HG02588 (cell line): Measurements from ENCODE around the gene GTF2A2.
"Not testable (repeated sequence)": the region's sequence is repeated elsewhere in the genome, so short reads cannot be mapped to it uniquely, and the experiment has no call there.

Experiments used
- ATAC-seq: cut with Tn5 transposase; IDR thresholded peaks from one replicate; pipeline ENCODE4 v1.9.1; 2021; ENCODE audit warnings: mild to moderate bottlenecking, moderate library complexity; ENCODE audit not compliant: unreplicated experiment

Gene GTF2A2

DNA sequence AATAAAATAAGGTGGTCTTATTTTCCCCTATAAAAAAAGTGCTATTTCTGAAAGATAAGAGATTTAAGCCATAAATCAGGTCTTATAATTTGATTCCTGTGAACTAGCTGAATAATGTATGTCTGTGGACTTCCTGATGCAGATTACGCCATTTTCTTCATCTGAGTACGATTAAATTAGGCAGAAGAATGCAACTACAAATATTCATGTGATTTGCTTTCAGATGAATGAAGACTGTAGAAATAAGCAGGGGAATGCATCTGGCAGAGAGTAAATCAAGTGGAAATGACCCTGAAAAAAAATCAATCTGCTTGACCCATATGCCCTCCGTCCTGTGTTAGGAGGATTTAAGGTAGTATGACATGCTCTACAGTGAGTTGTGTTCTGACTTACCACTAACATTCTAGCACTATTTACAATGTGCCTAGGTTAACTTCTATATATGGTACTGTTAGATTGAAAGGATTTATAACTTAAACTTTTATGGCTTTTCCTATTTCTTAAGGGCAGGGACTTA lies 17.1 kb upstream of the GTF2A2 start:
- no peak for ATAC-seq

DNA sequence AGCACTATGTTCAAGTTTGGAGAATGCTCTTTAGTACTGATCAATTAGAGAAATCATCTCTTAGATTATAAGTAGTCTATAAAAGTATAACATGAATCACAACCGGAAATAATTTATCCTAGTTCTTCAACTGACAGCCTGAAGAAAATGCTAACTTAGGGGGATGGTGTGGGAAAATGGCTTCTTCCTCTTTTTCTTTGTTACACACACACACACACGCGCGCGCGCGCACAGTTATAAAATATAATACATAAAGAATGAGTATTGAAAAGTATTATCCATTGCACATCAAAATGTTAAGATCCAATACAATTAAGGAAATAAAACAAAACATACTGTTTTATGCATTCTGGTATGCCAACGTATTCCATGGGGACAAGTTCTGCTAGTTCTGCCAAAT lies 11.2 kb upstream of the GTF2A2 start:
- no peak for ATAC-seq

DNA sequence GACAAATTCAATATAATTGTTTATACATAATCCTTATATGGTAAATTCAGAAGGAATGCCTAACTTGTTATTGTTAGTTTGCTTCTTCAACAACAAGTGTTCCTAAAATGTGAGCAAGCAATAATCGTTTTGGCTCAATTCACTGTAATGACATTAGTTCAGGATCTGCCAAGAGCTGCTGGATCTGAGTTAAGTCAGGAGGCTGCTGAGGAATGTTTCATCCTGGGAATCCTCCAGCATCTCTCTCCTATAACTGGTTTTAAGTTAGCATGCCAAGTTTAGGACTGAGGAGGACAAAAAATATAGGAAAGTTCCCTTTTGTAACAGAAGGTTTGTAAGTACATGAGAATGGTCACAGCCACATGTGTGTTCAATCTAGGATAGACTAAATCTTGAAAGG lies 4.9 kb upstream of the GTF2A2 start:
- ATAC-seq, result no peak

DNA sequence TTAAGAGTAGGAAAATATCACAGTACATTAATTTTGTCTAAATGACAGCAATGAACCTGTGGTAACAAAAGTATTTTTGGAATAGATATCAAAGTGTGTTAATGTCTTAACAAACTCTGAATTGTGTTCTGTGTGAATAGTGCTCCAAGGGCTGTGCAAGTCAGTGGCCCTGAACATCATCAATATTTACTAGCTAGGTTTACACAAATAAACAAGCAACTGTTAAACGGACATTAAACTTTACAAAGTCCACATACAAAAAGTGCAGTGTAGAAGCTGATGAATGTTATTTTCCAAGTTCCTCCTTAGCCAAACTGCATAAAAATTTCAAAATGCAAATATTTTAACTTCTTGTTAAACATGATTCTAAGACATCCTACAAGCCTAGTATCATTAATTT lies 2.1 kb upstream of the GTF2A2 start:
- no peak for ATAC-seq

DNA sequence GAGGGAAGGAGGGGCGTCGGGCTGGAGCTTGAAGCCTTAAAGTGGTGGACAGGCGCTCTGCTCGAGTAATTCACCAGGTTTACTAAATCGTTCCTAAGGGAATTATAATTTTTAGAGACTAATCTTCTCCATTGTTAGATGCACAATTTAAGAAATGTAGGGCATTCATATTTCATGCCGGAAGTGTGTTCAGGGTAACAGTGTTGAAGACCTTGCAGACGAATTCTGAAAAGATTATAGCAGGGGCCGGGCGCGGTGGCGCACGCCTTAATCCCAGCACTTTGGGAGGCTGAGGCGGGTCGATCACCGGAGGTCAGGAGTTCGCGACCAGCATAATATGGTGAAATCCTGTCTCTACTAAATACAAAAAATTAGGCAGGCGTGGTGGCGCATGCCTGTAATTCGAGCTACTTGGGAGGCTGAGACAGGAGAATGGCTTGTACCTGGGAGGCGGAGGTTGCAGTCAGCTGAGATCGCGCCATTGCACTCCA lies 365 bp upstream of the GTF2A2 start:
- no peak for ATAC-seq

DNA sequence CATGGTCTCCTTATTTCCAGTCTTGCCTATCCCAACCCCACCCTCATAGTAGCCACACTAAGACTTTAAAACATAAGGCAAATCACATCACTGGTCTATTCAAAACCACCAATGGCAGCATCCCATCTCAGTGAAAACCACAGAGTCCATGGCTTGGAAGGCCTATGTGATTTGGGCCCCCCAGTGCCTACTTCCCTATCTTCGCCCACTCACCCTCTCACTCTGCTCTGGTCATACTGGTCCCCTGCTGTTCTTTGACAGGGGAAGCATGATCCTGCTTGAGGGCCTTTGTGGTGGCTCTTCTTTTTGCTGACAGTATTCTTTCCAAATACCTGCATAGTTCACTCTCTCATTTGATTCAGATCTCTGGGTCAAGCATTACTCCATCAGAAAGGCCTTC lies 3.3 kb downstream of the GTF2A2 start:
- no peak for ATAC-seq

DNA sequence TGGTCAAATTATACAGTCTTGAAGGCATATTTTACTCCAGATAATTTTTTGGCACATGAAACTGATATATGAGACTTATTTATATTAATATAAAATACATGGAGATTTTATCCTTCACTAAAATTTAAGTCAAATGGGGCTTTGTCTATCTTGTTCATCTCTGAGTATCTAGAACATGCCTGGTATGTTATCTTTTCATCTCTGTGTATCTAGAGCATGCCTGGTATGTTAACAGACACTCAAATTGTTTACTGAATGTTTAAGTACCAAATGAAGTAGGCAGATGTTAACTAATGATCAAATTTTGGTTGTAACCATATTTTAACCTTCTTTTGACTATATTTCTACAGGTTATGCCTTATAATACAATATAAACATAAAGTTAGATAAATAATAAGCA lies 7.7 kb downstream of the GTF2A2 start:
- ATAC-seq, result no peak

DNA sequence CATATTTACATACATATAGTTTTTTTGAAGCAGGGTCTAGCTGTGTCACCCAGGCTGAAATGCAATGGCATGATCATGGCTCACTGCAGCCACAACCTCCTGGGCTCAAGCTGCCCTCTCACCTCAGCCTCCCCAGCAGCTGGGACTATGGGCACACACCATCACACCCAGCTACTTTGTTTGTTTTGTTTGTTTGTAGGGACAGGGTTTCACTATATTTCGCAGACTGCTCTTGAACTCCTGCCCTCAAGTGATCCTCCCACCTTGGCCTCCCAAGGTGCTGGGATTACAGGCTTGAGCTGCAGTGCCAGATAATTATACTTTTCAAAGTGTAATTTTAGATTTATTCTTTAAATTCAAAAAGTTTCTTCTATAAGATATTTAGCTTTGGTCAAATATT lies 10.2 kb downstream of the GTF2A2 start:
- no peak for ATAC-seq

DNA sequence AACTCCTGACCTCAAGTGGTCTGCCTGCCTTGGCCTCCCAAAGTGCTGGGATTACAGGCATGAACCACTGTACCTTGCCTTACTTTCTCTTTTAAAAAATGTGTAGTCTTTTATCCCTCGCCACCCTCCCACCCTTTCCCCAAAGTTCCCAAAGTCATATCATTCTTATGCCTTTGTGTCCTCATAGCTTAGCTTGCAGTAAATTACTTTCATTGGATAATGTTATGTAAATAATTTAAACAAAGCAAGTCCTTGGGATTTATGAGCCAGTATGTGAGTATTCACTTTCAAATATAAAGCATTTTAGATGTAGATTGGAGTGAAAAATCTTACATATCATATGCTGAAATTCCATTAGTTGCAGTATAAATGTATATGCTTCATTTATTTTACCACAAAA lies 11.0 kb downstream of the GTF2A2 start:
- no peak for ATAC-seq

DNA sequence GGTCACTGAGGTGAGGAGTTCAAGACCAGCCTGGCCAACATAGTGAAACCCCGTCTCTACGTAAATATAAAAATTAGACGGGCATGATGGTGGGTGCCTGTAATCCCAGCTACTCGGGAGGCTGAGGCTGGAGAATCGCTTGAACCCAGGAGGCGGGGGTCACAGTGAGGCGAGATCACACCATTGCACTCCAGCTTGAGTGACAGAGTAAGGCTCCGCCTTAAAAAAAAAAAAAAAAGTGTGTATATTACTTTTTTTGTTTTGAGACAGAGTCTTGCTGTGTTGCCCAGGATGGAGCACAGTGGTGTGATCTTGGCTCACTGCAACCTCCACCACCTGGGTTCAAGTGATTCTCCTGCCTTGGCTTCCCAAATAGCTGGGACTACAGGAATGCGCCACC lies 11.5 kb downstream of the GTF2A2 start:
- ATAC-seq, result not testable (repeated sequence)

DNA sequence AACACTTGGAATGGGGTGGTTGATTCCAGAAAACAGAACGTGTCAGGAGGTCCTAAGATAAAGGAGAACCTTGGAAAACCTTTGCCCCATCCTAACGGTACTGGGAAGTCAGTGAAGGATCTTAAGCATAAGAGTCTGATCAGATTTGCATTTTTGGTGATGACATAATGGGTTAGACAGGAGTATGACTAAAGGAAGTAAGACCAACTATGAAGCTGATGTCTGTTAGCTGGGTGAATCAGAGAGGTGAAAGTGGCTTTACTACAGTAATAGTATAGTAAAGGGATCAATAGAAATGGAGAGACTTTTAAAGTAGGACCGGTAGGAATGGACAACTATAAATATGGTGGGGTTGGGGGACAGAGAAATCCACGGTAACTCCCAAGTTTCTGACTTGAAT lies 12.6 kb downstream of the GTF2A2 start:
- ATAC-seq, result no peak

DNA sequence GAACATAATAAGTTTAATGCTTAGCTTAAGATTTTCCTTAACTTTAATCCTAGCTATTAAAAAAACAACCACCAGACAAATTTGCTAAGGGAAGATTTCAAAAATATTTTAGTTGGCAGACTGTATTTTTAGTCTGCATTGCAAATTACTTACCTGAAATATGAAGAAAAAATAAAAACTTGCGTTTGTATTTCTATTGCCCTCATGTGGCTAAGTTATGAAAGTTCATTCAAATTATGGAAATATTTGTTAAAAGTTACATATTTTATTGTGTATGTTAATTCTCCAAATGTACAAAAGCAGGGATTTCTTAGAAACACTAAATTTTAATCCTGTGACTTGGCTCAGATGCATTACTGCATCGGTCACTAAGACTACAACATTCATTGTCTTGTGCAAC lies 15.0 kb downstream of the GTF2A2 start:
- ATAC-seq, result no peak

DNA sequence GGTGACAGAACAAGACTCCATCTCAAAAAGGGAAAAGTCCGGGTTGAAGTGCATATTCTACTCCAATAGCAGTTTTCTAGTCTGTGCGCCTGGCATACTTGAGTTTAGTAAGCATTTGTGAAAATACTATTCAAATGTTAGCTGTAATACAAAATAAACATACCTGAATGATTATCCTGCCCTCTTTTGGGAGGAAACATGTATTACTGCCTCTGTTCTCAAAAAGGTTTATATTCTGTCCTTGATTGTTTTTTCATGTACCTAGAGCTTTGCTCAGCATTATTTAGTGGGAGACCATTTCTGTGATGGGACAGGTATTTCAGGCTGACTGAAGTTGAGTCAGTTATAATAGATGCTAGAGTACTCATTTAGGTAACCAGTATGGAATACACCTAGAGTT lies 19.8 kb downstream of the GTF2A2 start:
- ATAC-seq, result not testable (repeated sequence)

DNA sequence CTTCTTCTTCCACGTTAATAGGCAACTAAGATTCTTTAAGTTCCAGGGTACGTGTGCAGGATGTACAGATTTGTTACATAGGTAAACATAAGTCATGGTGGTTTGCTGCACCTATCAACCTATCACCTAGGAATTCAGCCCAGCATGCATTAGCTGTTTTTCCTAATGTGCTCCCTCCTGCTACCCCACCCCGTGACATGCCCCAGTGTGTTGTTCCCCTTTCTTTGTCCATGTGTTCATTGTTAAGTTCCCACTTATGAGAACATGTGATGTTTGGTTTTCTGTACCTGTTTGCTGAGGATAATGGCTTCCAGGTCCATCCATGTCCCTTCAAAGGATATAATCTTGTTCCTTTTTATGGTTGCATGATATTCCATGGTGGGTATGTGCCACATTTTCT lies 21.1 kb downstream of the GTF2A2 start:
- no peak for ATAC-seq

DNA sequence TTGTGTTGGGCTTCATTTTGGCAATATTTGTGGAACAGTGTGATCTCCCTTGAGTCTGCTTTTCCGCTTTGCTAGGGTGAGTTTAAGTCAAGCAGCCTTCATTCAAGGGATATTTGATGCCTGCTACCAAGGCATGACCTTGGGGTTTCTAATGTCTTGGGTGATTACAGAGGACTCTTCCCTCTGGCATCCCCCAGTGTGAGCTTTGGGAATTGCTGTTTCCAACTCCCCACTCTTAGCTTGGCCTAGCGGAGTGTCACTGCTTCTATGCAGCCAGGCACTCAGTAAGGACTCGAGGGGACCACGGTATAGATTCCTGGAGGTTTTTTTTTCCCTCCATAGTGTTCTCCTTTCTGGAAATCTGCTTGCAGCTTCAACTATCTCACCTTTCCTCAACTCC lies 24.6 kb downstream of the GTF2A2 start:
- ATAC-seq, result no peak

DNA sequence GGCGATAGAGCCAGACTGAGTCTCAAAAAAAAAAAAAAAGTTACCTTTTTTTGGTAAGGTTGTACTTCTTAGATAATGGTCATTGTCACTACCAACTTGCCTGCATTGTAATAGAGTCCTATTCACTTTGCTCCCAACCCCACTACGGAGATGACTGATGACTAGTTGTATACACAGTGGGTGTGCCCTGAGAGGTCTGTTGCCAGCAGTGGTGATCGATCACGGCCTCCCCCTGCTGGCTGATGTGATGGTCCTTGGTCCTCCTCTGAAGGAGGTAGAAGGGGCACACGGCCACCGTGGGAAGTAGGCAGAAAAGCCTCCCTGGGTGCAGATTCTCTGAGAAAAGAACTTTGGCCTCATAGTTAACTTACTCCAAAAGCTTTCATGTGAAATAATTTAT lies 35.0 kb downstream of the GTF2A2 start:
- ATAC-seq, result no peak

DNA sequence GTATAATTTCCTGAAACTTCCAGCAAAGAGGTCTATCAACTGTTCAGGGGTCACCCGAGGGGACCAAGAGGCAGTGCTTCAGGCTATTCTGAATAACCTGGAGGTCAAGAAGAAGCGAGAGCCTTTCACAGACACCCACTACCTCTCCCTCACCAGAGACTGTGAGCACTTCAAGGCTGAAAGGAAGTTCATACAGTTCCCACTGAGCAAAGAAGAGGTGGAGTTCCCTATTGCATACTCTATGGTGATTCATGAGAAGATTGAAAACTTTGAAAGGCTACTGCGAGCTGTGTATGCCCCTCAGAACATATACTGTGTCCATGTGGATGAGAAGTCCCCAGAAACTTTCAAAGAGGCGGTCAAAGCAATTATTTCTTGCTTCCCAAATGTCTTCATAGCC lies 38.9 kb downstream of the GTF2A2 start:
- ATAC-seq, result no peak

DNA sequence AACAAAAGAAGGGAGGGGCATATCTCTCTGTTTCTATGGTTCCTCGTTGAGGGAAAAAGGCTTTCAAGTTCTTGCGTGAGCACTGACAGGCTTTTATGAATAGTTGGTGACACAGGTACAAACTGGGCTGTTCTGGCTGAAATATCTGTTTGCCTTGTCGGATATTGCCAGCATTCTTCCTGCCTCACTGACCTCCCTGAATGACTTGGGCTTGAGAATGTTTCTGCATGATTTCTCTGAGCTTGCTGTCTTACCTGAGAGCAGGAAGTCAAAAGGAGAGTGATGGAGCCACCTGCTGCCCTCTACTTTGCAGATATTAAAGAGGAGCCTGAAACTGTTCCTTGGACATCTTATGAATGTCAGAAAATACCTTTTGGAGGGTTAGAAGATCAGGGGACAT lies 40.9 kb downstream of the GTF2A2 start:
- no peak for ATAC-seq

DNA sequence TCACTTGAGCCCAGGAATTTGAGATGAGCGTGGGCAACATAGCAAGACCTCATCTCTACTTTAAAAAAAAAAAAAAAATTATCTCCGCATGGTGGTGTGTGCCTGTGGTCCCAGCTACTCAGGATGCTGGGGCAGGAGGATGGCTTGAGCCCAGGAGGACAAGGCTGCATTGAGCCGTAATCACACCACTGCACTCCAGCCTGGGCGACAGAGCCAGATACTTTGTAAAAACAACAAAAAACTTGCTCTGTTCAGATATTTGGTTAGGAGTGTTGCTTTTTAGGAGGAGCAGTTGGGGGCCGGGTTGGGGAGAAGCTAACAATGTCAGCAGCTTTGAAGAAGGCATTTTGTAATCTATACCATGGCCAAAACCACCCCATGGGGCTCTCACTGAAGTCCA lies 41.7 kb downstream of the GTF2A2 start:
- ATAC-seq, result no peak

DNA sequence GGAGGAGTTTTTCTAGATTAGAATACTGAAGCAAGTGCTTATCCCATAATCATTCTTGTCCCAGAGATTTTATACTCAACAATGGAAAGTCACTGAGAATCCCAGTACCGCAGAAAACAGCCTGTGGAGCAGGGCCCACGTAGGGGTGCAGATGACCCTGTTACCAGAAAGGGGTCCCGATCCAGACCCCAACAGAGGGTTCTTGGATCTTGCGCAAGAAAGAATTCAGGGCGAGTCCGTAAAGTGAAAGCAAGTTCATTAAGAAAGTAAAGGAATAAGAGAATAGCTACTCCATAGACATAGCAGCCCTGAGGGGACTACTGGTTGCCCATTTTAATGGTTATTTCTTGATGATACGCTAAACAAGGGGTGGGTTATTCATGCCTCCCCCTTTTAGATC lies 43.2 kb downstream of the GTF2A2 start:
- no peak for ATAC-seq

DNA sequence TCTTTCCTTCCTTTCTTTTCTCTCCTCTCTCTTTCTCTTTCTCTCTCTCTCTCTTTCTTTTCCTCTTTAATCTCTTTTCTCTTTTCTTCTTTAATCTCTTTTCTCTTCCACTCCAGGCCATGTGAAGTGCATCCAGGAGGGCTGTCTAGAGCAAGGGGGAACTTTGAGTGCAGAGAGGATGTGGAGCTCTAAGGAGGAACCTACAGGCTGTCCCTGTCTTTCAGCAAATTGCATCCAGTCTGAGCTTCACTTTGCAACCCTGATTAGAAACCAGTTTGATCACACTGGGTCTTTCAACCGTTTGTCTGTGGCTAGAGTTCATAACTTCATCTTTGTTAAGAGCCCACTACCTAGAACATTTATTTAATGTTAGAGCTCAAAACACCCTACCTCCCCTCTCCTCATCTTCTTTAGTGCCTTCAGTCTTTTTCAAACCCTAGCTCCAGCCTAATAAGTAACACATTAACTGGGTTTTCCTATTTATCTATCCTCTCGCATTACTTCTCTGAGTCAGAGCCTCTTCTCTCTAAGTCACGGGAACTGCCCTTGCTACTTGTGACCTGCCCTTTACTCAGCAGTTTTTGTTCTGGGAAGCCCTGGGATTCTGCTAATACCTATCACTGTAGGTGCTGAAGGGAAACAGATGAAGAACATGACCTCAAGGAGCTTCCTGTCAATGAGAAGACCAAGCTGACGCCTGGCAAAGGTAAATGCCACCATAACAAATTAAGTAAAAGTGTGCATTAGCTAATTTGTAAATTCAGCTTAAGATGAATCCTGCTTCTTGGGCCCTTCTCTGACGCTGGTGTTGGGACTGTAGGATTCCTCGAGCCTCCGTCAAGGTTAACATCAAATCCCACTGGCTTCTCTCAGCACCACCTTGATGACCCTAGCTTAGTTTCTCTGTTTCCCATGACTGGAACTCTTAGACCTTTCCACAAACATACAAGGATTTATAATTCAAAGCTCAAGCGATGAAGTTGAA lies 45.7 kb downstream of the GTF2A2 start, which contains the start of gene GCNT3:
GCNT3 (plus strand) TSS at position 508 of the 985 bp plus-strand sequence. CDS start 6,456 bp downstream, outside the sequence.
- ATAC-seq, result no peak
